Urothelium cell line (cell line): ENCODE results near the gene CPA5.

ENCODE experiments used
- DNase-seq: peaks from one replicate; pipeline ENCODE4 v3.0.0; 2011; ENCODE audit warnings: low spot score, mixed read lengths
- FAIRE-seq: peaks from 2 replicates; lab custom pipeline; 2011; peaks lifted over from hg19 to GRCh38; lab: Jason Lieb, UNC

The CPA5 gene

DNA sequence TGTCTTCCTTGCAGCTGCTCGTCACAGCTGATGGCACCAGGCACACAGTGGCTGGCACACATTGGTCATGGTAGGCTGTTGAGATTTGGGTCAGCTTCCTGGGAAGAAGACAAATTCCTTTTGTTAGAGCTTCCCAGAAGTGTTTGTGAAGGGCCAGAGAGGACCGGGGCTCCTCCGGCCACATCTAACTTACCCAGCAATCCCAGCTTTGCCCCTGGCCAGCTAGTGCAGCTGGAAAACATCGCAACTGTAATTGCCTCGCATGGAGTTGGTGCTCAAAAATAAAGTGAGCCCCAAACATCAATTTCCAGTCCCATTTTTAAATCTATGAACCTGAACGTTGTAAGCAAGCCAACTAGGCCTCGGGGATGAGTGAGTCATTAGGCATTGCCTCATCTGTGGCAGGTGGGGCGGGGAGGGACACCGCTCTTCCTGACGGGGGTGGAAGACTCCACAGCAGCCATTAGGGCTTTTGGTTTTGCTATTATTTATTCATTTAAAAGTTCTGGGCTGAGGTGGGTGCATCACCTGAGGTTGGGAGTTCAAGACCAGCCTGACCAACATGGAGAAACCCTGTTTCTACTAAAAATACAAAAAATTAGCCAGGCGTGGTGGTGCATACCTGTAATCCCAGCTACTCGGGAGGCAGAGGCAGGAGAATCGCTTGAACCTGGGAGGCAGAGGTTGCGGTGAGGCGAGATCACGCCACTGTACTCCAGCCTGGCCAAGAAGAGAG is 12.4 kb downstream of the CPA5 start:
- DNase-seq = peak; percentile 78
- no peak for FAIRE-seq

DNA sequence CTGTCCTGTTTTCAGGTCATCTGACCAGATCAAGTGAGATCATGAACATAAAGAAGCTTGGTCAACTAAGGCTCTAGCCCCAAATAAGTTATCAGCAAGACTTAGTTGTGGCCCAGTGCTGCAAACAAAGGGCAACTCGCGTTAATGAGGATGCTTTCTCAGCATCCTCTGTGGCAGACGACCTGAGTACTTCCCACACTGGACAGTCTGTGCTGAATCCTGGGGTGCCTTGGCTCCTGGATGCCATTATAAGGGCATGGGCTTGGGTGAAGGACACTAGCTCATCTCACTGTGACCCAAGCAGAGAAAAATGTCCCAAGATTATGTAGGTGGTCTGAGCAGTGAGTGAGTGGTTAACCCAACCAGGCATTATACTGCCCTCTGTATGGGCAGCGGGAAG is 13.9 kb downstream of the CPA5 start:
- no peak for FAIRE-seq
- DNase-seq = no peak

GRCh38 chr7:130359276-130359857 is 14.8 kb downstream of the CPA5 start:
- DNase-seq (no peak), FAIRE-seq (no peak)

DNA sequence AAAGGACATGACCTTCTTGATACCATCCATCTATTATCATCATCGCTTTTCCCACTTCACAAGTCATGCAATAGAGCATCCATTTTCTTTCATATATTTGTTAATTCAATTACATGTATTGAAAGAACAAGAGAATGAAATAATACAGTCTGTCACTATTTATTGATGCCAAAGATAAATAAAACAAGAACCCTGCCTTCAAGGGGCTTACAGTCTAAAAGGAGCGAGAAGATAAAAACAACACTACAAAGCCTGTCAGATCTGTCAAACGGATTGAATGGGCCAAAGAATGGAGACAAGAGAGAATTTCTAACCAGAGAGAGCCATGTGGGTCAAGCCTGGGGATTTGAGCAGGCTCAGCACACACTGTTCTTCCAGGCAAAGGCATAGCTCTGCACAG is 15.9 kb downstream of the CPA5 start:
- FAIRE-seq (no peak), DNase-seq (no peak)

GRCh38 chr7:130361681-130362080 is 17.1 kb downstream of the CPA5 start:
- FAIRE-seq = no peak
- DNase-seq = no peak

DNA sequence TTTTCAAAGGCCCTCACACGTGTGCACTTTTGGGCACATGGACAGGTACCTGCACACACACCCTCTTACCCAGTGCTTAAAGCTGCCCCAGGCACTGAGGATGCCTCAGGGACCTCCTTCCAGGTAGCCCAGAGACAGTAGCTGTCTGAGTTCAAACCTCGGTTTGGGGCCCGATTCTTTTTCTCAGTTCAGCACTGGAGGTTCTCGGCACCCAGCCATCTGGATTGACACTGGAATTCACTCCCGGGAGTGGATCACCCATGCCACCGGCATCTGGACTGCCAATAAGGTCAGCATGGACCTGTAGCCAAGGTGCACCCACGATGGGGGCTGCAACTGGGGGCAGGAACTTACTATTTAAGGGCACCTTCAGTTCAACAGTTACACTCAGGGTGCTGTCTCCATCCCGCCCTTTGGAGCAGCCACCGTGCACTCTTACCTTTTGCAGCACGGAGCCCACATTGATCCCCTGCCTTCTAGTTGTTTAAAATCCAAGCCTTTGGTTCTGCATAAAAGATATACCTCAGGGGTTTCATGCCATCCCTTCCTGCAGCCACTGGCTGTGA is 17.7 kb downstream of the CPA5 start:
- DNase-seq (no peak), FAIRE-seq (no peak)

DNA sequence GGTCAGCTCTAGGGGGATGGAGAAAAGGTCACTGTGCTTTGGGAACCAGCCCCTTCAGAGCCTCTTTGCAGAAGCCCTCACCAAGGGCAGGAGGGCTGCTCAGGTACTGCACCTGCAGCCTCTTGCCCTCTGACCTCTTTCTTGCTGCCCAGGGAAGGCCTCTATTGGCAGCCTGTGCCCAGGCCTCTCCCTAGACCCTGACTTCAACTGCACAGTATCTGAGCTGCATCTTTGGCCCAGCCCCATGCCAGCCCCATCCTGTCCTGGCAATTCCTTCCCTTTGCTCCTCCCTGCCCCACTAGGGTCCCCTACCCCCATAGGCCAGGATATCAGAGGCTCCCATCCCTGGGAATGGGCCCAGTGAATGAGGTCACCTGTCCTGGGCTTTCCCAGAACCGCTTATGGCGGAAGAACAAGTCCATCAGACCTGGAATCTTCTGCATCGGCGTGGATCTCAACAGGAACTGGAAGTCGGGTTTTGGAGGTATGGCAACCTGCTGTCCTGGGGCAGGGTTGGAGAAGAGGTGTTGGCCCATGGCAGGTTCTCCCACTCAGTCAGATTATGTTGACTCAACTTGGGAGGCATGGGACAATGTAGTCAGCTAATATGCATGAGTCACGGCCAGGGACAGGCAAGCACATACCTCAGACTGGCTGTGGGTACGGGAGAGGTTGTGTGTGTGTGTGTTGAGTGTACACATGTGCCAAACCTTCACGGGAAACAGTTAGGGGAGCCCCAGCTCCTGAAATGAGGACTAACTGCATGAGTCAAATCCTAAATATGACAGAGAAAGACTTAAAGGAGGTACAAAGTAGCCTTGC is 18.6 kb downstream of the CPA5 start:
- FAIRE-seq (peak; percentile 87), DNase-seq (peak; percentile 72)

GRCh38 chr7:130364451-130364850 is 19.8 kb downstream of the CPA5 start:
- DNase-seq (no peak), FAIRE-seq (no peak)

DNA sequence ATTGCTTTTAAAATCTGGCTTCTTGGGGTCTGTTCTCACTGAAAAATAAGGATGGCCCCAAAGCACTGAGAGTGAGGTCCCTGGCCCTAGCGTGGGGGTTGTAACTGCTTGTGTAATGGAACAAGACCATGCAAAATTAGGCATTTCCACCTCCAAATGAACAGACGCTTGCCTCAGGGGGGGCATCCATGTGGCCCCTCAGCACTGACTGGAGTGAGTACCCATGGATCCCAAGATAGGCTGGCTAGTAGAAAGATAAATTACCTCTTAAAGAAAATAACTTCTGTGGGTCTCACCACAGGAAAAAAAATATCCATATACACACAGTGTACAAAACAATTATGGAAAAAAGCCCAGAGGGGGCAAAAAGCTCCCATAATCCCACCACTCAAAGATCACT is 20.5 kb downstream of the CPA5 start:
- FAIRE-seq (no peak), DNase-seq (no peak)

DNA sequence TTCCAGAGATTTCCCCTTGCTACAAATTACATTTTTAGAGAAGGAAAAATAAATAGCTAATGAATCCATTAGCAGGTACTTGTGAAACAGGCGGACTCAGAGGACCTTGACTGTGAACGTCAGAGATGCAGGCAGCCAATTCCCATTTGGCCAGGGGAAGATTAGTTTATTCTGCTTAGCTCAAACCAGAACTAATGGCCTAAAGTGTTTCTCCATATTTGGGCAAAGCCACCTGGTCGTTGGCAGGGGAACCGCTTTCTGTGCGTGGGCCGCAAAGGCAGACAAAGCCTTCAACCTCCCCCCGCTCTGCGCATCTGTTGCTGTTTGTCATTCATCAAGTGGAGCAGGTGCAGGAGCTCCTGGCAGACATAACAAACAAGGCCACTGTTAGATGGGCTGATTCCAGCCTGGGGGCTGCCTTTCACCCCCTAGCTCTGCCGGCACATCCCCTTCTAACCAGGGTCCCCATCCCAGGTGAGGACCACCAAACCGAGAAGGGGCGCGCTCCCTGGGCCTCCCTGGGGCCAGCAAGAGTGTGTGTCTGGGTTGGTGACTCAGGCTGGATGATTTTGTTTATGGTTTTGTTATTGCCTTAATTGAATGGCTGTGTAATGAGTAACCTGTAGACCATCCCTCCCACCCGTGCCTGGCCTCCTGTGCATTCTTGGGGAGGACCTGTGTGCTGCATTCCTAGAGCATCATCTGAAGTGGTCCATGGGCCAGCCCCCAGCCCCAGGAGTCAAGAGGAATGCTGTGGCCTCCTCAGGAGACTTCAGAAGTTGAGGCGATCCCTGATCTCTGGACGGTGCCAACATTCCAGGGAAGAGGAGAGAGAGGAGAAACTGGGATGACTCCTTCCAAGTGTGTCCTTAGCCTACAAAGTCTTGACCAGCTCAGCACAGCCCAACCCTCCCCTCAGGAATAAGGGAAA is 21.2 kb downstream of the CPA5 start:
- FAIRE-seq (no peak), DNase-seq (peak; percentile 82)

DNA sequence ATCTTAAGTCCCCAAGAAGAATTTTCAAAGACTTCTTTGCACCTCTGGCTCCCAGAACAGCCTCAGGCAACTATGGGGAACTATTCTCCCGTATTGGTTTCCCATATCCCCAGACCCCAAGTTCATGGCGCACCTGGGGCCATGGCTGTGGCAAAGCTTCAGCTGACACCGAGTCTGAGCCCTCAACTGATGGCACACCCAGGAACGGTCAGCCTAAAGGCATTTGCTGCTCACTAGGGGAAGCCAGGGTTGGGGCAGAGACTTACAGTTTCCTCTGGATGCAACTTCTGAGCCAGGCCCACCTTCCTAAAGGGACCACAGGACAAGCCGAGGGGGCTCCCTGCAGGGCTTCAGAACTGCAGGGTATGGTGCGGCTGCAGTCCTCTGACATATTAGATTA is 21.9 kb downstream of the CPA5 start:
- FAIRE-seq (no peak), DNase-seq (no peak)

- DNase-seq = no peak
- no peak for FAIRE-seq
Observed at GRCh38 chr7:130367088-130367755, 22.6 kb downstream of the CPA5 start.

- FAIRE-seq = no peak
- no peak for DNase-seq
Observed at GRCh38 chr7:130367836-130368746, 23.5 kb downstream of the CPA5 start.

DNA sequence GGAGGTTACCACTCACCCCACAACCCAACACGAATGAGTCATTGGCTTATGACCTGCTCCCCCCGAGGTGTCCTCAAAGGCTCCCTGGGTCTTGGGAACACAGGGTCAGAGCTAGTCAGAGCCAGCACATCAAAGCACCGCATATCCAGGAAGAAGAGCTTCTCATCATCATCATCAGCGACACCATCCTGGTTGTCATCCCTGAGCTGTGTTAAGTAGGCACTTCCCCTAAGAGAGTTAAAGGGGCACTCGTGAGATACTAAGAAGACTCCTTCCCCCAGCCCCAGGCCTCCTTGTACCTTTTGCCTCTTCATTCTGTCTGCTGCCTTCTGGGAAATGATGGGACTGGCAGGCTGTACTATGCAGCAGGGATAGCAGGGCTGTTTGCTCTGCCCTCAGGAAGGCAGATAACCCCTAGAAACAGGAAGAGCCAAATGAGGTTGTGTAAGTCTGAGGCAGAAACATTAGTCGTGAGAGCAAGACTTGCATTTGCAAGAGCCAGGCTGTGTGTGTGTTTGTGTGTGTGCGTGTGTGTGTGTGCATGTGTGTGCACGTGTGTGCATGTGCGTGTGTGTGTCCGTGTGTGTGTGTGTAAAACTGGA is 24.6 kb downstream of the CPA5 start:
- FAIRE-seq (no peak), DNase-seq (peak; percentile 46)

GRCh38 chr7:130369831-130370550 is 25.4 kb downstream of the CPA5 start:
- FAIRE-seq (no peak), DNase-seq (no peak)

DNA sequence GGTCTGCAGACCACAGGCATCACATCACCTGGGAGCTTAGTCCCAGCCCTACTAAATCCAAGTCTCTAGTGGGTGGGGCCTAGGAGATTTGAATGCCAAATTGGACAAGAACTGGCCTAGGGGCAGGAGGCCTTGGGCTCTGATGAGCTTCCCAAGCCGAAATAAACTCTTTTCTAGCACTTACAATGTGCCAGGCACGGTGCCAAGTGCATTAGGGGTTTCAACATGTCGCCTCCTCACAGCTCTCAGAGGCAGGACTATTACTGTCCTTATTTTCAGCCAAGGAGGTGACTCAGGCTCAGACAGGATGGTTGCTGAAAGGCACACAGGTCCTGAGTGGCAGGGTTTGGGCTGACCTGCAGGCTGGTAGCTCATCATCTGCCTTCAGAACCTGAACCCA is 26.4 kb downstream of the CPA5 start:
- no peak for DNase-seq

GRCh38 chr7:130372402-130373165 is 28.0 kb downstream of the CPA5 start:
- FAIRE-seq (no peak), DNase-seq (no peak)

More for the DNA sequence above, 26.4 kb downstream of the CPA5 start:
- FAIRE-seq = no peak
